Measurements from ENCODE around the gene PRPF4. TPM values are rescaled to one million over a fixed set of nuclear protein-coding genes. Genes with fewer than 3 reads are reported as not detected.

PRPF4 gene
- total RNA-seq, 2 donors from 2014 or later = 35.7 to 36.0 TPM

DNA sequence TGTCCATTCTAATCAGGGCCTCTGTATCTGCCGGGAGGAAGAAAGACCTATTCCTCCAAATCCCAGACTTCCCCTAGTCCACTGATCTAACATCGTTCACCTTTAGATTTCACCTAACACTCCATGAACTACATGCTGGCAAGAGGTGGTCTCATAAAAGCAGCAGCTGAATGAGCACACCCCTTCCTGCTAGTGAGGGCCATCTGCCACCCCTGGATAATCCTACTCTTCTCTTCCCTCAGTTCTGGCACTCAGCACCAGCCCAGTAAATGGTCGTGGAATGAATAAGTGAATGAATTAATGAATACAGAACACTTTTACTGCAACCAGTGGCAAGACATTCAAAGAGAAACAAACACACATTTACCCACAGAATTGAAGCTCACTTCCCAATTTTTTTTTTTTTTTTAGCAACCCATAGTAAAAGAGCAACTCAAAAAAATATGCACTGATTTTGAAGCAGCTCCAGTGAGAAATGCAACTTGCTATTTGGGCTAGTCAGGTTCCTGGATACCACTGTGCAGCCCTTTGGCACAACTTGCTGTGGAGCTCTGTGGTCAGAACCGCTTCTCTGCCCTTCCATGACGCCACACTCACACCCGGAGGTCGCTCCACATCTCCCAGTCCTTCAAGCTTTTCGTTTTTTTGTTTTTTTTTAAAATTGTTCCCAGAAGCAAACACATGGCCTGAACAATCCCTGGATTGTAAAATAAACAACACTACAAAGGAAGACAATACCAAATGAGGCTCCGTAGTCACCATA, 21.5 kb downstream of the PRPF4 start:
- no peak overlapping the region for H3K27ac Mint-ChIP-seq
- H3K4me1 ChIP-seq (ENCODE audit: control insufficient read depth, insufficient read depth, low read length) = no peaks in the 10 kb centered on the region
- DNase-seq = no peak
- H3K36me3 Mint-ChIP-seq (ENCODE audit: low read depth) = peaks cover 15% of the 10 kb centered on the region
- H3K4me3 Mint-ChIP-seq = no peak overlapping the region
- no peak overlapping the region for H3K27ac ChIP-seq (ENCODE audit: low read depth, low read length)
- no peaks in the 10 kb centered on the region for H3K27me3 ChIP-seq (ENCODE audit: control insufficient read depth, insufficient read depth, low read length, poor library complexity, severe bottlenecking)
- no peak overlapping the region for H3K4me3 ChIP-seq (ENCODE audit: low read length)
- TF ChIP-seq, protein P1, sequence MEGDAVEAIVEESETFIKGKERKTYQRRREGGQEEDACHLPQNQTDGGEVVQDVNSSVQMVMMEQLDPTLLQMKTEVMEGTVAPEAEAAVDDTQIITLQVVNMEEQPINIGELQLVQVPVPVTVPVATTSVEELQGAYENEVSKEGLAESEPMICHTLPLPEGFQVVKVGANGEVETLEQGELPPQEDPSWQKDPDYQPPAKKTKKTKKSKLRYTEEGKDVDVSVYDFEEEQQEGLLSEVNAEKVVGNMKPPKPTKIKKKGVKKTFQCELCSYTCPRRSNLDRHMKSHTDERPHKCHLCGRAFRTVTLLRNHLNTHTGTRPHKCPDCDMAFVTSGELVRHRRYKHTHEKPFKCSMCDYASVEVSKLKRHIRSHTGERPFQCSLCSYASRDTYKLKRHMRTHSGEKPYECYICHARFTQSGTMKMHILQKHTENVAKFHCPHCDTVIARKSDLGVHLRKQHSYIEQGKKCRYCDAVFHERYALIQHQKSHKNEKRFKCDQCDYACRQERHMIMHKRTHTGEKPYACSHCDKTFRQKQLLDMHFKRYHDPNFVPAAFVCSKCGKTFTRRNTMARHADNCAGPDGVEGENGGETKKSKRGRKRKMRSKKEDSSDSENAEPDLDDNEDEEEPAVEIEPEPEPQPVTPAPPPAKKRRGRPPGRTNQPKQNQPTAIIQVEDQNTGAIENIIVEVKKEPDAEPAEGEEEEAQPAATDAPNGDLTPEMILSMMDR (conservative IDR thresholded peaks at IDR 0.05) = no peak
- H3K27me3 Mint-ChIP-seq (ENCODE audit: insufficient read depth) = no peaks in the 10 kb centered on the region
- no peak overlapping the region for H3K9ac ChIP-seq (ENCODE audit: extremely low read depth, low read length, poor library complexity, severe bottlenecking)
- 90 to 94% methylated on average over 8 of the region's 9 CpGs for WGBS, 2 experiments (ENCODE audit: insufficient coverage in 1 of 2, insufficient read length in 1 of 2)
- no peaks in the 10 kb centered on the region for H3K4me1 Mint-ChIP-seq
- peaks cover 22% of the 10 kb centered on the region for H3K36me3 ChIP-seq (ENCODE audit: control insufficient read depth, insufficient read depth, low read length)
- H3K9me3 ChIP-seq (ENCODE audit: control insufficient read depth, low read length) = no peaks in the 10 kb centered on the region
- no peaks in the 10 kb centered on the region for H3K9me3 Mint-ChIP-seq

DNA sequence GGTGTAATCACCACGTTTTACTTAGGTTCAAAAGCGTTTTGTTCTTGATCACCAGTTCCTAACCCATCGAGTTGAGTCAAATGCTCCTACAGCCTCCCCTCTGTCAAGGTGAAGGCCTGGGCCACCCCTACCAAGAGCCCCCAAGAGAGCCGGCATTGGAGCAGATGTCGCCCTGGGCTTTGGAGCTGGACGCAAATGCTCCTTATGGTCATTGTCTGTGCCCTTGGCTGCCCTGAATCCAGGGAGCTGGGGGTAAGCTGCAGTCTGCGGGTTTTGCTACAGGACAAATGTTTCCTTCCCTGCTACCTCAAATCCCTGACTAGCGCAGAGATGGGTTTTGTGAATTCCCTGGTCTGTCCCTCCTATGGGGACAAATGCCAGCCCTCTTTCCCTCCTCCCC, 22.9 kb downstream of the PRPF4 start:
- Histone ChIP-seq H3K4me3 (ENCODE audit: low read length) (no peak overlapping the region), H3K4me1 (ENCODE audit: control insufficient read depth, insufficient read depth, low read length) (no peaks in the 10 kb centered on the region), H3K27me3 (ENCODE audit: control insufficient read depth, insufficient read depth, low read length, poor library complexity, severe bottlenecking) (no peaks in the 10 kb centered on the region), H3K9me3 (ENCODE audit: control insufficient read depth, low read length) (no peaks in the 10 kb centered on the region), H3K9ac (ENCODE audit: extremely low read depth, low read length, poor library complexity, severe bottlenecking) (no peak overlapping the region), H3K36me3 (ENCODE audit: control insufficient read depth, insufficient read depth, low read length) (peaks cover 8% of the 10 kb centered on the region), H3K27ac (ENCODE audit: low read depth, low read length) (no peak overlapping the region)
- TF ChIP-seq, protein P1 (conservative IDR thresholded peaks at IDR 0.05) = no peak
- WGBS, 2 experiments (ENCODE audit: insufficient coverage in 1 of 2, insufficient read length in 1 of 2) = 93 to 98% methylated on average over 4 to 8 of the region's 8 CpGs
- H3K4me3 Mint-ChIP-seq = no peak overlapping the region
- no peak overlapping the region for H3K27ac Mint-ChIP-seq
- H3K36me3 Mint-ChIP-seq (ENCODE audit: low read depth) = peaks cover 4% of the 10 kb centered on the region
- no peaks in the 10 kb centered on the region for H3K27me3 Mint-ChIP-seq (ENCODE audit: insufficient read depth)
- no peak for DNase-seq
- H3K9me3 Mint-ChIP-seq = no peaks in the 10 kb centered on the region
- H3K4me1 Mint-ChIP-seq = peaks cover 5% of the 10 kb centered on the region

DNA sequence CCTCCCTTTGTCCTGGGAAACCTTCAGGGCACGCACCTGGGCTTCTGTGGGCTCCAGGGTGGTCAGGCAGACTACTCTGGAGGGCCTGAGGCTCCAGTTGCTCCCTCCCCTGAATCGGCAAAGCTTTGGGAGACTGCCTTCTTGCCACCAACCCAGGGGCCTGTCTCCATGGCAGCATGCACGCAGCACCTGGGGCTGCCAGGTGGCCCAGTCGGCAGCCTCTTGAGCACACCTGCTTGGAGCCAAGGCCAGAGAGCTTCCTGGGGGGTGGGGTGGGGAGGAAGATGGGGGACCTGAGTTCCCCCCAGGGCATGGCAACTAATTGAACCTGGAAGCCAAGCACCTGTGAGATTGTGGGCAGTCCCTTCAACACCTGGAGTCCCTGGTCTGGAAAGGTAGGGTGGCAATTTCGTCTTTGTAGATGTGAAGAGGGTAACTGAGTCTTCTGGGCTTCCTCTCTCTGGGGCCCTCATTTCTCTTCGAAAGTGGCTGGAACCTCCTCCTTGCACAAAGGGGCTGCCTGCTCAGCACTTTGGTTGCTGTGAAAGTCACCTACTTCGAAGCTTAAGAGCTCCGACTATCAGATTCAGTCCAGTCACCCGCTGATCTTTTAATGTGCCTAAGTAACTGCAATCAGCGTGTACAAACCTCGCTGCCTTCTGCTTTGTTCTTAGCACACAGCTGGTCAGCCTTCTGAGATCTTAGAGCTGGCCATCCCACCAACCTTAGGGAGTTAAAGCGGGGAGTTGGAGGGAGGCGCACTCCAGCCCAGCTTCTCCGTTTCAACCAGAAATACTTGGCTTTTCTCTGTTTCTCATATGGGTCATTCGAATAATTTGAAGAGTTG, 23.7 kb downstream of the PRPF4 start:
- no peaks in the 10 kb centered on the region for H3K27me3 Mint-ChIP-seq (ENCODE audit: insufficient read depth)

More for the DNA sequence above, 23.7 kb downstream of the PRPF4 start:
- no peak overlapping the region for H3K4me3 ChIP-seq (ENCODE audit: low read length)
- Mint-ChIP-seq H3K27ac (no peak overlapping the region), H3K4me3 (no peak overlapping the region), H3K9me3 (no peaks in the 10 kb centered on the region), H3K36me3 (ENCODE audit: low read depth) (no peaks in the 10 kb centered on the region), H3K4me1 (peaks cover 5% of the 10 kb centered on the region)
- no peaks in the 10 kb centered on the region for H3K27me3 ChIP-seq (ENCODE audit: control insufficient read depth, insufficient read depth, low read length, poor library complexity, severe bottlenecking)
- no peaks in the 10 kb centered on the region for H3K9me3 ChIP-seq (ENCODE audit: control insufficient read depth, low read length)
- no peak for DNase-seq
- no peak overlapping the region for H3K27ac ChIP-seq (ENCODE audit: low read depth, low read length)
- no peaks in the 10 kb centered on the region for H3K36me3 ChIP-seq (ENCODE audit: control insufficient read depth, insufficient read depth, low read length)
- WGBS, 2 experiments (ENCODE audit: insufficient coverage in 1 of 2, insufficient read length in 1 of 2) = 92 to 93% methylated on average over 9 to 15 of the region's 15 CpGs
- TF ChIP-seq, protein P1 (conservative IDR thresholded peaks at IDR 0.05) = no peak
- no peaks in the 10 kb centered on the region for H3K4me1 ChIP-seq (ENCODE audit: control insufficient read depth, insufficient read depth, low read length)
- no peak overlapping the region for H3K9ac ChIP-seq (ENCODE audit: extremely low read depth, low read length, poor library complexity, severe bottlenecking)
